Measurements from ENCODE around the gene CPT1A. TPM values are rescaled to one million over a fixed set of nuclear protein-coding genes. Genes with fewer than 3 reads are reported as not detected.
"Not testable (repeated sequence)": the region's sequence is repeated elsewhere in the genome, so short reads cannot be mapped to it uniquely, and the experiment has no call there.

Gene CPT1A
- total RNA-seq: 0.48 and 0.54 TPM in 2 replicates
- long read RNA-seq: 0 reads

- Mint-ChIP-seq H3K27me3 (ENCODE audit: low read depth) (peaks cover 86% of the 10 kb centered on the region), H3K9me3 (no peaks in the 10 kb centered on the region), H3K4me3 (no peak within 1 kb of the TSS), H3K4me1 (peaks cover 25% of the 10 kb centered on the region), H3K36me3 (ENCODE audit: low read depth) (no peaks in the 10 kb centered on the region), H3K27ac (ENCODE audit: unreplicated experiment) (no peak within 1 kb of the TSS)
- no peak for TF ChIP-seq CTCF (conservative IDR thresholded peaks at IDR 0.05)
- DNase-seq (ENCODE audit: low read depth, low spot score): peak; percentile 39
Observed at GRCh38 chr11:68841718-68842426, at the start of gene CPT1A. TSS of gene CPT1A (minus strand) at chr11:68841916. CDS start at chr11:68815474, 26,442 bp downstream.

- no peaks in the 10 kb centered on the region for H3K27me3 Mint-ChIP-seq (ENCODE audit: low read depth)
- no peak overlapping the region for H3K4me3 Mint-ChIP-seq
- no peak overlapping the region for H3K27ac Mint-ChIP-seq (ENCODE audit: unreplicated experiment)
- no peak for DNase-seq (ENCODE audit: low read depth, low spot score)
- H3K36me3 Mint-ChIP-seq (ENCODE audit: low read depth): no peaks in the 10 kb centered on the region
- H3K4me1 Mint-ChIP-seq: no peaks in the 10 kb centered on the region
- no peak for TF ChIP-seq CTCF (conservative IDR thresholded peaks at IDR 0.05)
- no peaks in the 10 kb centered on the region for H3K9me3 Mint-ChIP-seq
Observed at GRCh38 chr11:68890490-68891231, 48.9 kb upstream of the CPT1A start.

DNA sequence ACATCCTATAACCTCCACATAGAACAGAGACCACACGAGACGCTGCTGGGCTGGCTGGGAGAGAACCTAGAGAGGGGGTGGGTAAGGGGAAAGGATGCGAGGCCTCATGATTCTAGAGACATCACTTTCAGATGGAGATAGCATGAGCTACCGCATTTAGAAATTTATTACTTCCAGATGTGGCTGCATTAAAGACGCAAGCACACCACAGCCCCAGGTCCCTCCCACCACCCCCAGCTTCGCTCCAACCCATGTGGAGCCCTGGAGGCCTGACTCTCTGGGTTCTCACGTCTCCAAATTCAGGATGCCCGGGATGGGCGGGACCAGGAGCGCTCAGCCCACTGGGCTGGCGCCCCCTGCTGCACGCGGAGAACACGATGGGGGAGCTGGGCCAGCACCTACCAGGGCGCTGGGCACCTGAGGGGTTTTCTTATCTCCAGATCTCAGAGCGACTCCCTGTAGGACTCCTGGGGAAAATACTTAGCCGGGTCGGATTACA lies 48.3 kb upstream of the CPT1A start:
- H3K4me3 Mint-ChIP-seq: no peak overlapping the region
- H3K4me1 Mint-ChIP-seq: no peaks in the 10 kb centered on the region
- peak; percentile 24 for DNase-seq (ENCODE audit: low read depth, low spot score)
- no peaks in the 10 kb centered on the region for H3K27me3 Mint-ChIP-seq (ENCODE audit: low read depth)
- peak; percentile 57 for TF ChIP-seq CTCF (conservative IDR thresholded peaks at IDR 0.05)
- H3K36me3 Mint-ChIP-seq (ENCODE audit: low read depth): no peaks in the 10 kb centered on the region
- H3K27ac Mint-ChIP-seq (ENCODE audit: unreplicated experiment): no peak overlapping the region
- H3K9me3 Mint-ChIP-seq: no peaks in the 10 kb centered on the region

GRCh38 chr11:68884827-68885226 lies 43.1 kb upstream of the CPT1A start:
- not testable (repeated sequence) for H3K4me1 Mint-ChIP-seq

DNA sequence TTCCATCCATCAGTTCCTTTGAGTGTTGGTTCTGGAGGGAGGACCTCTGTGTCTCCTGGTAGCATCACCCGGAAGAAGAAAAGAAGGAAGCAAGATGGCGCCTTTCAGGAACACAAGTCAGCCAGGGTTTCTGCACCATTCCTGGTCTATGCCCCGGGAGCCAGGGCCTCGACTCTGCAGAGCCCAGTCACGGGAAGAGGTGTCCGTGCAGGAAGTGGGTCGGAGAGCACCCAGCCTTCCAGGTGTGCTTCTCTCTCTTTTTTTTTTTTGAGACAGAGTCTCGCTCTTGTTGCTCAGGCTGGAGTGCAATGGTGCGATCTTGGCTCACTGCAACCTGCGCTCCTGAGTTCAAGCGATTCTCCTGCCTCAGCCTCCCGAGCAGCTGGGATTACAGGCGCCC lies 40.7 kb upstream of the CPT1A start:
- no peak overlapping the region for H3K27ac Mint-ChIP-seq (ENCODE audit: unreplicated experiment)
- no peak overlapping the region for H3K4me3 Mint-ChIP-seq
- no peak for DNase-seq (ENCODE audit: low read depth, low spot score)
- H3K9me3 Mint-ChIP-seq: no peaks in the 10 kb centered on the region
- no peaks in the 10 kb centered on the region for H3K36me3 Mint-ChIP-seq (ENCODE audit: low read depth)
- H3K27me3 Mint-ChIP-seq (ENCODE audit: low read depth): no peaks in the 10 kb centered on the region
- no peaks in the 10 kb centered on the region for H3K4me1 Mint-ChIP-seq
- TF ChIP-seq CTCF (conservative IDR thresholded peaks at IDR 0.05): no peak

More at GRCh38 chr11:68884827-68885226, 43.1 kb upstream of the CPT1A start:
- not testable (repeated sequence) for DNase-seq (ENCODE audit: low read depth, low spot score); H3K36me3 Mint-ChIP-seq (ENCODE audit: low read depth); H3K27ac Mint-ChIP-seq (ENCODE audit: unreplicated experiment); H3K4me3 Mint-ChIP-seq; H3K27me3 Mint-ChIP-seq (ENCODE audit: low read depth); H3K9me3 Mint-ChIP-seq

DNA sequence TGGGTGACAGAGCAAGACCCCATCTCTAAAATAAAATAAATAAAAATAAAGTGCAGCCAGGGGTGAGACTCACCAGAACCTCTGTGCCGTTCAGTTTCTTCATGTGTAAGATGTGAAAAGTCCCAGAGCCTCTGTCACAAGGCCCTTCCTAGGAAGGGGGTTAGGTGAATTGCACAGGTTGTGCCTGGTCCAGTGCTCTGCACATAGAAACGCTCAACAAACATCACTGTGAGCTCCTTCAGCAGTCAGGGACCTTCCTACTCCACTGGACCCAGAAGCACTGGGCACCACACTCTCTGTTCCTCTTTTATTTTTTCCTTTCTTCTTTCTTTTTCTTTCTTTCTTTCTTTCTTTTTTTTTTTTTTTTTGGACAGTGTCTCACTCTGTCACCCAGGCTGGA lies 39.6 kb upstream of the CPT1A start:
- no peak overlapping the region for H3K27ac Mint-ChIP-seq (ENCODE audit: unreplicated experiment)
- H3K4me3 Mint-ChIP-seq: no peak overlapping the region
- no peak for DNase-seq (ENCODE audit: low read depth, low spot score)
- no peak for TF ChIP-seq CTCF (conservative IDR thresholded peaks at IDR 0.05)
- no peaks in the 10 kb centered on the region for H3K27me3 Mint-ChIP-seq (ENCODE audit: low read depth)
- H3K4me1 Mint-ChIP-seq: no peaks in the 10 kb centered on the region
- H3K36me3 Mint-ChIP-seq (ENCODE audit: low read depth): no peaks in the 10 kb centered on the region
- H3K9me3 Mint-ChIP-seq: no peaks in the 10 kb centered on the region

Measured in neural crest cell (in vitro differentiated cells).